DND-41 (cell line): Measurements from ENCODE around the gene CNOT1.

Source experiments
- CTCF ChIP-seq: IDR thresholded peaks from 2 replicates; pipeline ENCODE4 v1.5.1; 2012; ENCODE audit warnings: borderline replicate concordance, low read length, moderate library complexity, mild to moderate bottlenecking; ENCODE audit not compliant: poor library complexity, severe bottlenecking; ENCODE audit errors: extremely low read depth
- EZH2 ChIP-seq: IDR thresholded peaks from 3 replicates; pipeline ENCODE4 v1.6.1; 2012; ENCODE audit warnings: borderline replicate concordance, low read depth, mild to moderate bottlenecking, moderate library complexity, low read length, inconsistent platforms; ENCODE audit not compliant: severe bottlenecking

GRCh38 chr16:58586340-58587030 is 43.1 kb downstream of the CNOT1 start:
- TF ChIP-seq CTCF (no peak), EZH2 (no peak)
